HepG2 (cell line): Measurements from ENCODE around the gene ENTPD7. TPM values are rescaled to one million over a fixed set of nuclear protein-coding genes. Genes with fewer than 3 reads are reported as not detected.

ENCODE experiments used
- ASH2L ChIP-seq: fragments of 300-600, 200-600 bp; sonication (generic); IDR thresholded peaks from 2 replicates; pipeline ENCODE4 v1.7.0; 2017; ENCODE audit warnings: low read depth, mild to moderate bottlenecking, moderate library complexity, mixed read lengths, low read length; ENCODE audit not compliant: insufficient read length
- EP300 ChIP-seq, 3 experiments: sonication (generic) in 1 of 3; formaldehyde crosslinking in 1 of 3; IDR thresholded peaks; 2 replicates each; pipeline versions ENCODE4 v1.5.1 to v1.6.1; 2011 to 2020; ENCODE audit warnings: low read depth in 2 of 3, low read length in 2 of 3, borderline replicate concordance in 1 of 3, improper control_type of control experiment in 1 of 3, mild to moderate bottlenecking in 1 of 3, missing genetic modification reagents in 1 of 3, moderate library complexity in 1 of 3
- GFI1 ChIP-seq: sonication (generic); formaldehyde crosslinking; IDR thresholded peaks from 2 replicates; pipeline ENCODE4 v1.5.0; 2020; ENCODE audit warnings: missing genetic modification reagents, mild to moderate bottlenecking, borderline replicate concordance
- NCOR1 ChIP-seq: fragments of 200-600 bp; sonication (generic); IDR thresholded peaks from 2 replicates; pipeline ENCODE4 v1.7.0; 2017; ENCODE audit warnings: antibody characterized with exemption, low read length, borderline replicate concordance
- NR2F1 ChIP-seq, 2 experiments: fragments of 450-650 bp in 1 of 2; formaldehyde crosslinking in 1 of 2; IDR thresholded peaks; 2 replicates each; pipeline versions ENCODE4 v1.5.0 to v1.6.1; 2016 to 2020; ENCODE audit warnings: mild to moderate bottlenecking in 1 of 2, missing compliant biosample characterization in 1 of 2, missing genetic modification reagents in 1 of 2, moderate library complexity in 1 of 2
- NR2F2 ChIP-seq: IDR thresholded peaks from 2 replicates; pipeline ENCODE4 v1.6.1; 2012; ENCODE audit warnings: low read depth, inconsistent platforms, borderline replicate concordance
- SALL1 ChIP-seq: sonication (generic); formaldehyde crosslinking; IDR thresholded peaks from 2 replicates; pipeline ENCODE4 v1.8.0; 2022; ENCODE audit warnings: mild to moderate bottlenecking, missing genetic modification reagents
- SOX13 ChIP-seq, 3 experiments: fragments of 450-650 bp in 1 of 3; sonication (generic) in 1 of 3; formaldehyde crosslinking in 1 of 3; IDR thresholded peaks in 2 of 3; conservative IDR thresholded peaks in 1 of 3; 2 replicates each; pipeline versions ENCODE4 v1.5.0 to v1.6.1; 2016 to 2020; ENCODE audit warnings: antibody characterized with exemption in 1 of 3, mild to moderate bottlenecking in 1 of 3, missing compliant biosample characterization in 1 of 3, missing genetic modification reagents in 1 of 3, moderate library complexity in 1 of 3
- SOX5 ChIP-seq: IDR thresholded peaks from 2 replicates; pipeline ENCODE4 v1.6.1; 2016; ENCODE audit warnings: borderline replicate concordance
- SOX6 ChIP-seq, 2 experiments: fragments of 450-650 bp in 1 of 2; sonication (generic) in 1 of 2; formaldehyde crosslinking in 1 of 2; IDR thresholded peaks; 2 replicates each; pipeline versions ENCODE4 v1.4.0 to v1.6.1; 2017 to 2020; ENCODE audit warnings: antibody characterized with exemption in 1 of 2, mild to moderate bottlenecking in 1 of 2, missing genetic modification reagents in 1 of 2
- ZNF274 ChIP-seq: sonication (generic); formaldehyde crosslinking; IDR thresholded peaks from 2 replicates; pipeline ENCODE4 v1.5.1; 2020; ENCODE audit warnings: mild to moderate bottlenecking, missing genetic modification reagents
- ZNF75D ChIP-seq: sonication (generic); formaldehyde crosslinking; IDR thresholded peaks from 2 replicates; pipeline ENCODE4 v1.8.1; 2023; ENCODE audit warnings: missing genetic modification reagents, mild to moderate bottlenecking, borderline replicate concordance
- ZSCAN9 ChIP-seq: IDR thresholded peaks from 2 replicates; pipeline ENCODE4 v1.6.1; 2016; ENCODE audit warnings: borderline replicate concordance
- polyA plus RNA-seq, 8 experiments: library from polyadenylated mRNA; depleted of rRNA in 3 of 8; stranded (reverse) in 7 of 8; unstranded in 1 of 8; fragments of >200 nt; fragmentation: Illumina TruSeq in 4 of 8; extraction: Trizol in 4 of 8; gene quantifications; 2 replicates each; pipeline versions ENCODE4 v1.2.1 to v1.2.3, GENCODE V29; 2011 to 2016; ENCODE audit warnings: low read depth in 4 of 8, missing spikeins in 1 of 8, mixed read lengths in 1 of 8; ENCODE audit not compliant: insufficient read depth in 1 of 8
- total RNA-seq, 5 experiments: library from RNA; depleted of rRNA; stranded (reverse); fragments of >200 nt; fragmentation: Illumina TruSeq; extraction: Trizol; gene quantifications; 2 replicates each; pipeline ENCODE4 v1.2.3, GENCODE V29; 2016; ENCODE audit warnings: low read depth in 1 of 5
- TF ChIP-seq, protein P1 (sequence below): sonication (generic); formaldehyde crosslinking; IDR thresholded peaks from 2 replicates; pipeline ENCODE4 v1.5.1; 2020; ENCODE audit warnings: mild to moderate bottlenecking, missing genetic modification reagents, borderline replicate concordance
- TF ChIP-seq, protein P2 (sequence below): sonication (generic); formaldehyde crosslinking; IDR thresholded peaks from 2 replicates; pipeline ENCODE4 v1.4.0; 2020; ENCODE audit warnings: missing genetic modification reagents, mild to moderate bottlenecking, borderline replicate concordance
- TF ChIP-seq, protein P3 (sequence below): sonication (generic); formaldehyde crosslinking; conservative IDR thresholded peaks from 2 replicates; pipeline ENCODE4 v1.8.0; 2022; ENCODE audit warnings: low read depth, missing genetic modification reagents
- TF ChIP-seq, protein P4 (sequence below): sonication (generic); IDR thresholded peaks from 2 replicates; pipeline ENCODE4 v1.6.1; 2016; ENCODE audit warnings: low read depth, borderline replicate concordance

ENTPD7 gene
- total and polyA plus RNA-seq, 2 of the 13 experiments (the other 11 are each of a cell fraction or from before 2014, with no cell fraction given), result 7.6 to 36.5 TPM

DNA sequence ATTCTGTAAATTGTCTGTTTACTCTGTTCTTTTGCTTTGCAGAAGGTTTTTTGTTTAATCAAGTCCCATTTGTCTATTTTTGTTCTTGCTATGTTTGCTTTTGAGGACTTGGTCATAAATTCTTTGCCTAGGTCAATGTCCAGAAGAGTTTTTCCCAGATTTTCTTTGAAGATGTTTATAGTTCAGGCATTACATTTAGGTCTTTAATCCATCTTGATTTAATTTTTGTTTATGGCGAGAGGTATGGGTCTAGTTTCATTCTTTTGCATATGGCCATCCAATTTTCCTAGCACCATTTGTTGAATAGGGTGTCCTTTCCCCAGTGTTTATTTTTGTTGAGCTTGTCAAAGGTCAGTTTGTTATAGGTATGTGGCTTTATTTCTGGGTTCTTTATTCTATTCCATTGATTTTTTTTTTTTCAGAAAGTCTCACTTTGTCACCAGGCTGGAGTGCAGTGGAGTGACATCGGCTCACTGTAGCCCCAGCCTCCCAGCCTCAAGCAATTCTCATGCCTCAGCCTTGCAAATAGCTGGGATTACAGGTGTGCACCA is 11.6 kb upstream of the ENTPD7 start (continued):
- TF ChIP-seq, protein P1, sequence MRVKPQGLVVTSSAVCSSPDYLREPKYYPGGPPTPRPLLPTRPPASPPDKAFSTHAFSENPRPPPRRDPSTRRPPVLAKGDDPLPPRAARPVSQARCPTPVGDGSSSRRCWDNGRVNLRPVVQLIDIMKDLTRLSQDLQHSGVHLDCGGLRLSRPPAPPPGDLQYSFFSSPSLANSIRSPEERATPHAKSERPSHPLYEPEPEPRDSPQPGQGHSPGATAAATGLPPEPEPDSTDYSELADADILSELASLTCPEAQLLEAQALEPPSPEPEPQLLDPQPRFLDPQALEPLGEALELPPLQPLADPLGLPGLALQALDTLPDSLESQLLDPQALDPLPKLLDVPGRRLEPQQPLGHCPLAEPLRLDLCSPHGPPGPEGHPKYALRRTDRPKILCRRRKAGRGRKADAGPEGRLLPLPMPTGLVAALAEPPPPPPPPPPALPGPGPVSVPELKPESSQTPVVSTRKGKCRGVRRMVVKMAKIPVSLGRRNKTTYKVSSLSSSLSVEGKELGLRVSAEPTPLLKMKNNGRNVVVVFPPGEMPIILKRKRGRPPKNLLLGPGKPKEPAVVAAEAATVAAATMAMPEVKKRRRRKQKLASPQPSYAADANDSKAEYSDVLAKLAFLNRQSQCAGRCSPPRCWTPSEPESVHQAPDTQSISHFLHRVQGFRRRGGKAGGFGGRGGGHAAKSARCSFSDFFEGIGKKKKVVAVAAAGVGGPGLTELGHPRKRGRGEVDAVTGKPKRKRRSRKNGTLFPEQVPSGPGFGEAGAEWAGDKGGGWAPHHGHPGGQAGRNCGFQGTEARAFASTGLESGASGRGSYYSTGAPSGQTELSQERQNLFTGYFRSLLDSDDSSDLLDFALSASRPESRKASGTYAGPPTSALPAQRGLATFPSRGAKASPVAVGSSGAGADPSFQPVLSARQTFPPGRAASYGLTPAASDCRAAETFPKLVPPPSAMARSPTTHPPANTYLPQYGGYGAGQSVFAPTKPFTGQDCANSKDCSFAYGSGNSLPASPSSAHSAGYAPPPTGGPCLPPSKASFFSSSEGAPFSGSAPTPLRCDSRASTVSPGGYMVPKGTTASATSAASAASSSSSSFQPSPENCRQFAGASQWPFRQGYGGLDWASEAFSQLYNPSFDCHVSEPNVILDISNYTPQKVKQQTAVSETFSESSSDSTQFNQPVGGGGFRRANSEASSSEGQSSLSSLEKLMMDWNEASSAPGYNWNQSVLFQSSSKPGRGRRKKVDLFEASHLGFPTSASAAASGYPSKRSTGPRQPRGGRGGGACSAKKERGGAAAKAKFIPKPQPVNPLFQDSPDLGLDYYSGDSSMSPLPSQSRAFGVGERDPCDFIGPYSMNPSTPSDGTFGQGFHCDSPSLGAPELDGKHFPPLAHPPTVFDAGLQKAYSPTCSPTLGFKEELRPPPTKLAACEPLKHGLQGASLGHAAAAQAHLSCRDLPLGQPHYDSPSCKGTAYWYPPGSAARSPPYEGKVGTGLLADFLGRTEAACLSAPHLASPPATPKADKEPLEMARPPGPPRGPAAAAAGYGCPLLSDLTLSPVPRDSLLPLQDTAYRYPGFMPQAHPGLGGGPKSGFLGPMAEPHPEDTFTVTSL (CRISPR knock-in tag), result peak; percentile 42; the same call in 1 of the 2 replicates
- TF ChIP-seq, protein P2, sequence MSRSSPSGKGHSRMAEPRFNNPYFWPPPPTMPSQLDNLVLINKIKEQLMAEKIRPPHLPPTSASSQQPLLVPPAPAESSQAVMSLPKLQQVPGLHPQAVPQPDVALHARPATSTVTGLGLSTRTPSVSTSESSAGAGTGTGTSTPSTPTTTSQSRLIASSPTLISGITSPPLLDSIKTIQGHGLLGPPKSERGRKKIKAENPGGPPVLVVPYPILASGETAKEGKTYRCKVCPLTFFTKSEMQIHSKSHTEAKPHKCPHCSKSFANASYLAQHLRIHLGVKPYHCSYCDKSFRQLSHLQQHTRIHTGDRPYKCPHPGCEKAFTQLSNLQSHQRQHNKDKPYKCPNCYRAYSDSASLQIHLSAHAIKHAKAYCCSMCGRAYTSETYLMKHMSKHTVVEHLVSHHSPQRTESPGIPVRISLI (CRISPR knock-in tag), result peak; percentile 80; the same call in 1 of the 2 replicates
- TF ChIP-seq, protein P3, sequence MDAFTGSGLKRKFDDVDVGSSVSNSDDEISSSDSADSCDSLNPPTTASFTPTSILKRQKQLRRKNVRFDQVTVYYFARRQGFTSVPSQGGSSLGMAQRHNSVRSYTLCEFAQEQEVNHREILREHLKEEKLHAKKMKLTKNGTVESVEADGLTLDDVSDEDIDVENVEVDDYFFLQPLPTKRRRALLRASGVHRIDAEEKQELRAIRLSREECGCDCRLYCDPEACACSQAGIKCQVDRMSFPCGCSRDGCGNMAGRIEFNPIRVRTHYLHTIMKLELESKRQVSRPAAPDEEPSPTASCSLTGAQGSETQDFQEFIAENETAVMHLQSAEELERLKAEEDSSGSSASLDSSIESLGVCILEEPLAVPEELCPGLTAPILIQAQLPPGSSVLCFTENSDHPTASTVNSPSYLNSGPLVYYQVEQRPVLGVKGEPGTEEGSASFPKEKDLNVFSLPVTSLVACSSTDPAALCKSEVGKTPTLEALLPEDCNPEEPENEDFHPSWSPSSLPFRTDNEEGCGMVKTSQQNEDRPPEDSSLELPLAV (CRISPR knock-in tag), result no peak
- TF ChIP-seq NCOR1 (peak; percentile 54; the same call in 1 of the 2 replicates), EP300 (IDR thresholded peaks at IDR 0.05; ENCODE audit: low read depth in 2 of 2, low read length in 2 of 2) (peak in 1 of 2 experiments; percentile 17; a peak in 1 of 4 replicates), EP300 (CRISPR knock-in tag; IDR thresholded peaks at IDR 0.05; ENCODE audit: borderline replicate concordance) (no peak), NR2F1 (CRISPR knock-in tag; IDR thresholded peaks at IDR 0.05) (peak in 1 of 2 experiments; percentile 36; a peak in 1 of 4 replicates), ASH2L (peak; percentile 85), NR2F2 (0 out of 2 replicates have a peak, but pooled peaks have one; percentile 36), SALL1 (CRISPR knock-in tag) (0 out of 2 replicates have a peak, but pooled peaks have one; percentile 51), SOX13 (IDR thresholded peaks at IDR 0.05) (no peak), SOX13 (CRISPR knock-in tag; conservative IDR thresholded peaks at IDR 0.05 in 1 of 2, IDR thresholded peaks at IDR 0.05 in 1 of 2) (peak in 1 of 2 experiments; percentile 61; a peak in 1 of 4 replicates), ZSCAN9 (CRISPR knock-in tag) (0 out of 2 replicates have a peak, but pooled peaks have one; percentile 44), SOX5 (peak; percentile 17; the same call in 1 of the 2 replicates), SOX6 (IDR thresholded peaks at IDR 0.05) (no peak), SOX6 (CRISPR knock-in tag; IDR thresholded peaks at IDR 0.05) (peak; percentile 49; the same call in 1 of the 2 replicates), ZNF75D (CRISPR knock-in tag) (no peak), ZNF274 (CRISPR knock-in tag) (no peak), GFI1 (CRISPR knock-in tag) (peak; percentile 59; the same call in 1 of the 2 replicates)
- TF ChIP-seq, protein P4, sequence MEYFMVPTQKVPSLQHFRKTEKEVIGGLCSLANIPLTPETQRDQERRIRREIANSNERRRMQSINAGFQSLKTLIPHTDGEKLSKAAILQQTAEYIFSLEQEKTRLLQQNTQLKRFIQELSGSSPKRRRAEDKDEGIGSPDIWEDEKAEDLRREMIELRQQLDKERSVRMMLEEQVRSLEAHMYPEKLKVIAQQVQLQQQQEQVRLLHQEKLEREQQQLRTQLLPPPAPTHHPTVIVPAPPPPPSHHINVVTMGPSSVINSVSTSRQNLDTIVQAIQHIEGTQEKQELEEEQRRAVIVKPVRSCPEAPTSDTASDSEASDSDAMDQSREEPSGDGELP, result peak; percentile 47
